IMR-90 (cell line): ENCODE measurements around the gene FAM83F. TPM values are rescaled to one million over a fixed set of nuclear protein-coding genes. Genes with fewer than 3 reads are reported as not detected.

Experiments used
- ATAC-seq: fragments of 200-7000 bp; cut with Tn5 transposase; 2 replicates; pipeline ENCODE4 v1.9.1; 2020; ENCODE audit warnings: low read depth, mild to moderate bottlenecking, moderate library complexity
- BruUV-seq: library from RNA; stranded (reverse); fragments of 400-500 nt; replicated peaks from 2 replicates; lab custom pipeline; 2021; lab: Mats Ljungman, UMichigan
- CTCF ChIA-PET: fragments of 300-600 bp; formaldehyde crosslinking; extraction: SDS; loops from one replicate; lab custom pipeline; 2021; ENCODE audit warnings: antibody characterized with exemption; lab: Yijun Ruan, JAX
- POLR2A ChIA-PET: fragments of 300-600 bp; sonication (Branson Sonifier 250); formaldehyde crosslinking; loops from one replicate; lab custom pipeline; 2022; ENCODE audit warnings: antibody characterized with exemption; ENCODE audit not compliant: unreplicated experiment; lab: Charles Lee
- DNase-seq: peaks from one replicate; pipeline ENCODE4 v3.0.0; 2013
- H2AFZ ChIP-seq: replicated peaks from 2 replicates; pipeline ENCODE3; 2013; ENCODE audit warnings: low read length, mild to moderate bottlenecking; ENCODE audit not compliant: poor library complexity
- H2AK5ac ChIP-seq: 2 replicates; pipeline ENCODE4 v1.6.1; 2013; ENCODE audit warnings: low read depth, low read length, inconsistent platforms
- H2AK9ac ChIP-seq: replicated peaks from 2 replicates; pipeline ENCODE3; 2013; ENCODE audit warnings: mild to moderate bottlenecking, low read depth, low read length, moderate library complexity; ENCODE audit not compliant: poor library complexity
- H2BK120ac ChIP-seq: 2 replicates; pipeline ENCODE4 v1.6.1; 2013; ENCODE audit warnings: low read depth, low read length, inconsistent platforms
- H2BK15ac ChIP-seq: 3 replicates; pipeline ENCODE4 v1.6.1; 2013; ENCODE audit warnings: low read depth, low read length, inconsistent platforms
- H2BK20ac ChIP-seq: 2 replicates; pipeline ENCODE4 v1.6.1; 2013; ENCODE audit warnings: low read depth, mild to moderate bottlenecking, inconsistent platforms, low read length, moderate library complexity
- H2BK5ac ChIP-seq: 2 replicates; pipeline ENCODE4 v1.6.1; 2013; ENCODE audit warnings: mild to moderate bottlenecking, low read depth, low read length, inconsistent platforms; ENCODE audit not compliant: poor library complexity, severe bottlenecking
- H3K14ac ChIP-seq: replicated peaks from 2 replicates; pipeline ENCODE4 v1.6.1; 2013; ENCODE audit warnings: low read depth, low read length, inconsistent platforms
- H3K18ac ChIP-seq: 2 replicates; pipeline ENCODE4 v1.6.1; 2013; ENCODE audit warnings: low read depth, low read length, control low read depth
- H3K23ac ChIP-seq: 2 replicates; pipeline ENCODE4 v1.6.1; 2013; ENCODE audit warnings: low read depth, low read length, inconsistent platforms
- H3K27ac ChIP-seq: 2 replicates; pipeline ENCODE4 v1.5.1; 2013; ENCODE audit warnings: mild to moderate bottlenecking, control low read depth, low read length; ENCODE audit not compliant: insufficient read depth
- H3K27me3 ChIP-seq: 2 replicates; pipeline ENCODE4 v1.6.1; 2013; ENCODE audit warnings: low read length; ENCODE audit not compliant: control insufficient read depth, insufficient read depth
- H3K36me3 ChIP-seq: 2 replicates; pipeline ENCODE4 v1.6.1; 2013; ENCODE audit warnings: low read length, mixed read lengths; ENCODE audit not compliant: control insufficient read depth, insufficient read depth
- H3K4ac ChIP-seq: 2 replicates; pipeline ENCODE4 v1.6.1; 2013; ENCODE audit warnings: low read depth, low read length, inconsistent platforms
- H3K4me1 ChIP-seq: 2 replicates; pipeline ENCODE4 v1.6.1; 2013; ENCODE audit warnings: low read length, mixed read lengths; ENCODE audit not compliant: control insufficient read depth, insufficient read depth
- H3K4me2 ChIP-seq: 2 replicates; pipeline ENCODE4 v1.6.1; 2013; ENCODE audit warnings: low read depth, mild to moderate bottlenecking, control low read depth, low read length, moderate library complexity
- H3K4me3 ChIP-seq: 2 replicates; pipeline ENCODE4 v1.5.1; 2013; ENCODE audit warnings: low read depth, mild to moderate bottlenecking, control low read depth, low read length, moderate library complexity; ENCODE audit not compliant: insufficient read depth
- H3K56ac ChIP-seq: 2 replicates; pipeline ENCODE4 v1.6.1; 2013; ENCODE audit warnings: low read length, inconsistent platforms; ENCODE audit not compliant: insufficient read depth; ENCODE audit errors: extremely low read depth
- H3K79me1 ChIP-seq, 2 experiments: 2 replicates each; pipeline ENCODE4 v1.6.1; 2013; ENCODE audit warnings: low read length in 2 of 2, inconsistent platforms in 1 of 2, low read depth in 1 of 2
- H3K9ac ChIP-seq: 2 replicates; pipeline ENCODE4 v1.6.1; 2013; ENCODE audit warnings: low read depth, low read length, control low read depth
- H3K9me1 ChIP-seq: 2 replicates; pipeline ENCODE4 v1.6.1; 2013; ENCODE audit warnings: low read length, inconsistent platforms; ENCODE audit not compliant: insufficient read depth
- H3K9me3 ChIP-seq: 2 replicates; pipeline ENCODE4 v1.6.1; 2013; ENCODE audit warnings: low read length; ENCODE audit not compliant: control insufficient read depth, insufficient read depth
- H4K20me1 ChIP-seq: 2 replicates; pipeline ENCODE4 v1.6.1; 2013; ENCODE audit warnings: low read length, inconsistent platforms; ENCODE audit not compliant: insufficient read depth
- H4K5ac ChIP-seq: 2 replicates; pipeline ENCODE4 v1.6.1; 2013; ENCODE audit warnings: mild to moderate bottlenecking, low read depth, low read length, control low read depth
- H4K8ac ChIP-seq, 2 experiments: 2 replicates each; pipeline ENCODE4 v1.6.1; 2013; ENCODE audit warnings: low read depth in 2 of 2, low read length in 2 of 2, control low read depth in 1 of 2, inconsistent platforms in 1 of 2
- H4K91ac ChIP-seq: 2 replicates; pipeline ENCODE4 v1.6.1; 2013; ENCODE audit warnings: low read depth, low read length, inconsistent platforms; ENCODE audit not compliant: insufficient read depth
- CTCF ChIP-seq: conservative IDR thresholded peaks from 2 replicates; pipeline ENCODE4 v1.5.1; 2012; ENCODE audit warnings: mild to moderate bottlenecking, low read depth, low read length, improper control_type of control experiment
- MAZ ChIP-seq: IDR thresholded peaks from 2 replicates; pipeline ENCODE4 v1.6.1; 2012; ENCODE audit warnings: low read depth, mild to moderate bottlenecking, low read length, improper control_type of control experiment, moderate library complexity, borderline replicate concordance
- MXI1 ChIP-seq: IDR thresholded peaks from 2 replicates; pipeline ENCODE4 v1.6.1; 2012; ENCODE audit warnings: low read depth, mild to moderate bottlenecking, low read length, moderate library complexity, borderline replicate concordance
- NFE2L2 ChIP-seq: fragments of 150-350 bp; IDR thresholded peaks from 2 replicates; pipeline ENCODE4 v1.6.1; 2016; ENCODE audit warnings: low read depth, mild to moderate bottlenecking, low read length
- RAD21 ChIP-seq: IDR thresholded peaks from 2 replicates; pipeline ENCODE4 v1.6.1; 2012; ENCODE audit warnings: low read length, improper control_type of control experiment
- WGBS, 2 experiments: methylation state at CpG; one replicate each; pipeline versions ENCODE4 v1.1.5 to v1.1.7; 2013; ENCODE audit warnings: missing lambda C conversion rate in 2 of 2; ENCODE audit not compliant: insufficient read length in 1 of 2; ENCODE audit errors: extremely low coverage in 2 of 2; 5-methylcytosine and 5-hydroxymethylcytosine counted together
- dilution Hi-C: fragments of 300-500 bp; cut with HindIII; formaldehyde crosslinking; loops from one replicate; pipeline ENCODE4 v1.14.3; 2018; ENCODE audit warnings: low sequenced_read_pairs; ENCODE audit not compliant: unreplicated experiment
- in situ Hi-C: fragments of 300-500 bp; cut with MboI; formaldehyde crosslinking; loops from 3 replicates; pipeline ENCODE4 v1.14.3; 2019; ENCODE audit warnings: low sequenced_read_pairs, inconsistent platforms, mixed read lengths
- intact Hi-C: fragments of 100-400 bp; cut with micrococcal nuclease; formaldehyde crosslinking; loops from 2 replicates; pipeline ENCODE4 v1.10.0; 2022
- polyA plus RNA-seq, 3 experiments: library from polyadenylated mRNA; depleted of rRNA; stranded (reverse); fragments of >200 nt; gene quantifications; 2 replicates each; pipeline ENCODE4 v1.2.3, GENCODE V29; 2012; ENCODE audit warnings: low replicate concordance in 1 of 3
- total RNA-seq: library from RNA; depleted of rRNA; stranded (reverse); fragments of >200 nt; gene quantifications from 2 replicates; pipeline ENCODE4 v1.2.3, GENCODE V29; 2012

The FAM83F gene
- total and polyA plus RNA-seq, 2 of the 4 experiments (the other 2 are of a cell fraction), result not detected

GRCh38 chr22:40021401-40022000 lies 26.7 kb downstream of the FAM83F start:
- H2AK9ac ChIP-seq, result no peak overlapping the region
- no peak overlapping the region for H3K27ac ChIP-seq
- no peak overlapping the region for H3K4ac ChIP-seq
- CTCF ChIA-PET, result interaction anchor here (0.8 kb wide), 1 partner anchor 487 kb away, joined by 3 read pairs; no protein-coding TSS in a partner anchor
- H3K79me1 ChIP-seq, result no peaks in the 10 kb centered on the region
- no peak overlapping the region for H2AK5ac ChIP-seq
- no peaks in the 10 kb centered on the region for H3K4me1 ChIP-seq
- H3K27me3 ChIP-seq, result peaks cover 49% of the 10 kb centered on the region
- no peak overlapping the region for H3K4me3 ChIP-seq
- no peak overlapping the region for H4K91ac ChIP-seq
- H4K20me1 ChIP-seq, result no peaks in the 10 kb centered on the region
- H3K18ac ChIP-seq, result no peak overlapping the region
- H2AFZ ChIP-seq, result no peak overlapping the region
- H3K23ac ChIP-seq, result no peak overlapping the region
- no peak overlapping the region for H3K14ac ChIP-seq
- no peak overlapping the region for H3K56ac ChIP-seq
- H2BK20ac ChIP-seq, result no peak overlapping the region
- POLR2A ChIA-PET, result interaction anchor here (0.5 kb wide), 1 partner anchor 22 kb away, joined by 4 read pairs; no protein-coding TSS in a partner anchor
- H2BK5ac ChIP-seq, result no peak overlapping the region
- dilution Hi-C loops, result no loop called here
- TF ChIP-seq RAD21 (no peak), NFE2L2 (no peak), CTCF (no peak), MAZ (no peak), MXI1 (no peak)
- intact Hi-C loops, result no loop called here
- in situ Hi-C loops, result no loop called here
- no peak overlapping the region for H2BK15ac ChIP-seq
- BruUV-seq, result no TSS peak
- no peak overlapping the region for H4K5ac ChIP-seq
- no peaks in the 10 kb centered on the region for H3K9me3 ChIP-seq
- H3K36me3 ChIP-seq, result no peaks in the 10 kb centered on the region
- H2BK120ac ChIP-seq, result no peak overlapping the region
- DNase-seq (no peak), ATAC-seq (no peak)
- no peak overlapping the region for H4K8ac ChIP-seq
- WGBS, 2 experiments, result 83% methylated on average over 14 of the region's 34 CpGs; no CpG with 5 or more reads in 1 of the 2 experiments
- H3K9me1 ChIP-seq, result peaks cover 3% of the 10 kb centered on the region; the same call in 1 of the 2 replicates
- no peak overlapping the region for H3K4me2 ChIP-seq
- no peak overlapping the region for H3K9ac ChIP-seq
